OCI-LY3 (cell line): ENCODE results near the gene KCNG1.

ENCODE experiments used
- EZH2phosphoT487 ChIP-seq: fragments of 200-600 bp; shearing (Covaris generic); IDR thresholded peaks from 2 replicates; pipeline ENCODE4 v1.6.1; 2018; ENCODE audit warnings: antibody characterized with exemption, mixed run types, low read depth
- TF ChIP-seq, protein P1 (sequence below): fragments of 200-600, 300-600 bp; sonication (generic); IDR thresholded peaks from 2 replicates; pipeline ENCODE4 v1.5.1; 2014; ENCODE audit warnings: antibody characterized with exemption, low read length, low read depth

DNA sequence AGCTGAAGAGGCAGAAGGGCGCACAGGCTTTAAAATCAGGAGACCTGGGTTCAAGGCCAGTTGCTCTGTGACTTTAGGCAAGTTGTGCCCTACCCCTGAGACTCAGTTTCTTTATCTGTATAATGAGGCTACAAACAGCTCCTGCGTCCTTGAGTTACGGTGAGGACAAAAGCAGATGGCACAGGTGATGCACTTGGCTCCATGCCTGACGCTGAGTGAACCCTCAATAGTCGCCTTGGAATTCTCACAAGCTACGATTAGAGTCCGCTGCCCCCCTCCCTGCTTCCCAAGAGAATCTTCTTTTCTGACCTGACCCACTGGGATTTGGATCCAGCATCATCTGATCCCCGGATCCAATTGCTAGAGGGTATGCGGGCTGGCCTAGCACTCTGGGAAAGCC, 6.4 kb downstream of the KCNG1 start:
- TF ChIP-seq, protein P1, sequence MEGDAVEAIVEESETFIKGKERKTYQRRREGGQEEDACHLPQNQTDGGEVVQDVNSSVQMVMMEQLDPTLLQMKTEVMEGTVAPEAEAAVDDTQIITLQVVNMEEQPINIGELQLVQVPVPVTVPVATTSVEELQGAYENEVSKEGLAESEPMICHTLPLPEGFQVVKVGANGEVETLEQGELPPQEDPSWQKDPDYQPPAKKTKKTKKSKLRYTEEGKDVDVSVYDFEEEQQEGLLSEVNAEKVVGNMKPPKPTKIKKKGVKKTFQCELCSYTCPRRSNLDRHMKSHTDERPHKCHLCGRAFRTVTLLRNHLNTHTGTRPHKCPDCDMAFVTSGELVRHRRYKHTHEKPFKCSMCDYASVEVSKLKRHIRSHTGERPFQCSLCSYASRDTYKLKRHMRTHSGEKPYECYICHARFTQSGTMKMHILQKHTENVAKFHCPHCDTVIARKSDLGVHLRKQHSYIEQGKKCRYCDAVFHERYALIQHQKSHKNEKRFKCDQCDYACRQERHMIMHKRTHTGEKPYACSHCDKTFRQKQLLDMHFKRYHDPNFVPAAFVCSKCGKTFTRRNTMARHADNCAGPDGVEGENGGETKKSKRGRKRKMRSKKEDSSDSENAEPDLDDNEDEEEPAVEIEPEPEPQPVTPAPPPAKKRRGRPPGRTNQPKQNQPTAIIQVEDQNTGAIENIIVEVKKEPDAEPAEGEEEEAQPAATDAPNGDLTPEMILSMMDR: no peak
- no peak for TF ChIP-seq EZH2phosphoT487
